Measurements from ENCODE around the gene FBXO9. TPM values are rescaled to one million over a fixed set of nuclear protein-coding genes. Genes with fewer than 3 reads are reported as not detected.

FBXO9 gene
- total and polyA plus RNA-seq, 10 of the 15 experiments (the other 5 are each of a cell fraction or from before 2014, with no cell fraction given): 9.9 to 68.9 (median 31.3) TPM

DNA sequence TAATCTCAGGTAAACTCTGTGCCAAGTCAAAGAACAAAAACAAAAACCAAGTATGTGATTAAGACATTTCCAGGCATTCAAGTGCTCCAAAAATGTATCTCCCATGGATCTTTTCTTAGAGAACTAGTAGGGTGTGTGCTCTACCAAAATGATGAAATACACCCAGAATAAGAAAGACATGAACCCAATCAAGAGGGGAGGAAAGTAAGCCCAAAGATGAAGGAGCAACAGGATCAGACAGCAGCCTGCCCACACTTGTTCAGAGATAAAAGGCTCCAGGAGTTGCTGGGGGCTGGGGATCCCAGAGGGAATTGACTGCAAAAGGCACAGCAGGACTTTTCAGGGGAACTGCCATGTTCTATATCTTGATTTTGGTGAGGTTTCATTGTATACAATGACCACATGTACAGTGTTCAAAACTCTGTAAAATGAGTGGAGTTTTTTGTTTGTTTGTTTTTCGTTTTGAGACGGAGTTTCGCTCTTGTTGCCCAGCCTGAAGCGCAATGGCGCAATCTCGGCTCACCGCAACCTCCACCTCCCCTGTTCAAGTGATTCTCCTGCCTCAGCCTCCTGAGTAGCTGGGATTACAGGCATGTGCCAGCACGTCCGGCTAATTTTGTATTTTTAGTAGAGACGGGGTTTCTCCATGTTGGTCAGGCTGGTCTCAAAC, 59.1 kb downstream of the FBXO9 start:
- BruUV-seq (replicated peaks): no TSS peak
- in situ Hi-C loops (cut with MboI) (no loop called here), intact Hi-C loops (cut with micrococcal nuclease; ENCODE audit: unreplicated experiment) (no loop called here)
- Histone ChIP-seq H3K4me3 (no peak overlapping the region), H3K4me1 (ENCODE audit: control insufficient read depth, insufficient read depth, low read length) (no peaks in the 10 kb centered on the region), H3K27ac (ENCODE audit: control insufficient read depth, insufficient read depth) (no peak overlapping the region), H2AFZ (ENCODE audit: control insufficient read depth, low read depth, low read length) (no peak overlapping the region), H3K4me2 (ENCODE audit: control insufficient read depth, insufficient read depth) (no peak overlapping the region), H3K9me3 (replicated peaks; ENCODE audit: control insufficient read depth, insufficient read depth, low read length) (no peaks in the 10 kb centered on the region), H3K9ac (ENCODE audit: control insufficient read depth, insufficient read depth, low read length) (no peak overlapping the region), H3K27me3 (replicated peaks in 1 of 2; ENCODE audit: control insufficient read depth in 2 of 2, insufficient read depth in 2 of 2, low read length in 1 of 2) (peaks cover 0 to 9% of the 10 kb centered on the region in 2 experiments; a peak in 1 of 4 replicates), H3K36me3 (ENCODE audit: control insufficient read depth in 2 of 2, insufficient read depth in 2 of 2, low read length in 1 of 2) (no peaks in the 10 kb centered on the region), H3K79me2 (ENCODE audit: control insufficient read depth, insufficient read depth, low read length) (no peaks in the 10 kb centered on the region), H4K20me1 (ENCODE audit: control insufficient read depth, insufficient read depth) (no peaks in the 10 kb centered on the region)
- ATAC-seq (no peak), FAIRE-seq (no peak), DNase-seq (ENCODE audit: low read depth, low spot score) (no peak)
- no peak for TF ChIP-seq CBX3 (IDR thresholded peaks at IDR 0.05; ENCODE audit: borderline replicate concordance, low read depth)
- TF ChIP-seq JUND (IDR thresholded peaks at IDR 0.05; ENCODE audit: low read depth, low read length): no peak
- TF ChIP-seq, protein P1, sequence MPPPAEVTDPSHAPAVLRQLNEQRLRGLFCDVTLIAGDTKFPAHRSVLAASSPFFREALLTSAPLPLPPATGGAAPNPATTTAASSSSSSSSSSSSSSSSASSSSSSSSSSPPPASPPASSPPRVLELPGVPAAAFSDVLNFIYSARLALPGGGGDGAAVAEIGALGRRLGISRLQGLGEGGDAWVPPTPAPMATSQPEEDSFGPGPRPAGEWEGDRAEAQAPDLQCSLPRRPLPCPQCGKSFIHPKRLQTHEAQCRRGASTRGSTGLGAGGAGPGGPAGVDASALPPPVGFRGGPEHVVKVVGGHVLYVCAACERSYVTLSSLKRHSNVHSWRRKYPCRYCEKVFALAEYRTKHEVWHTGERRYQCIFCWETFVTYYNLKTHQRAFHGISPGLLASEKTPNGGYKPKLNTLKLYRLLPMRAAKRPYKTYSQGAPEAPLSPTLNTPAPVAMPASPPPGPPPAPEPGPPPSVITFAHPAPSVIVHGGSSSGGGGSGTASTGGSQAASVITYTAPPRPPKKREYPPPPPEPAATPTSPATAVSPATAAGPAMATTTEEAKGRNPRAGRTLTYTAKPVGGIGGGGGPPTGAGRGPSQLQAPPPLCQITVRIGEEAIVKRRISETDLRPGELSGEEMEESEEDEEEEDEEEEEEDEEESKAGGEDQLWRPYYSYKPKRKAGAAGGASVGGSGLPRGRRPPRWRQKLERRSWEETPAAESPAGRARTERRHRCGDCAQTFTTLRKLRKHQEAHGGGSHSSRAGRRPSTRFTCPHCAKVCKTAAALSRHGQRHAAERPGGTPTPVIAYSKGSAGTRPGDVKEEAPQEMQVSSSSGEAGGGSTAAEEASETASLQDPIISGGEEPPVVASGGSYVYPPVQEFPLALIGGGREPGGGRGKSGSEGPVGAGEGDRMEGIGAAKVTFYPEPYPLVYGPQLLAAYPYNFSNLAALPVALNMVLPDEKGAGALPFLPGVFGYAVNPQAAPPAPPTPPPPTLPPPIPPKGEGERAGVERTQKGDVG (CRISPR knock-in tag; IDR thresholded peaks at IDR 0.05): no peak
- TF ChIP-seq, protein P2, sequence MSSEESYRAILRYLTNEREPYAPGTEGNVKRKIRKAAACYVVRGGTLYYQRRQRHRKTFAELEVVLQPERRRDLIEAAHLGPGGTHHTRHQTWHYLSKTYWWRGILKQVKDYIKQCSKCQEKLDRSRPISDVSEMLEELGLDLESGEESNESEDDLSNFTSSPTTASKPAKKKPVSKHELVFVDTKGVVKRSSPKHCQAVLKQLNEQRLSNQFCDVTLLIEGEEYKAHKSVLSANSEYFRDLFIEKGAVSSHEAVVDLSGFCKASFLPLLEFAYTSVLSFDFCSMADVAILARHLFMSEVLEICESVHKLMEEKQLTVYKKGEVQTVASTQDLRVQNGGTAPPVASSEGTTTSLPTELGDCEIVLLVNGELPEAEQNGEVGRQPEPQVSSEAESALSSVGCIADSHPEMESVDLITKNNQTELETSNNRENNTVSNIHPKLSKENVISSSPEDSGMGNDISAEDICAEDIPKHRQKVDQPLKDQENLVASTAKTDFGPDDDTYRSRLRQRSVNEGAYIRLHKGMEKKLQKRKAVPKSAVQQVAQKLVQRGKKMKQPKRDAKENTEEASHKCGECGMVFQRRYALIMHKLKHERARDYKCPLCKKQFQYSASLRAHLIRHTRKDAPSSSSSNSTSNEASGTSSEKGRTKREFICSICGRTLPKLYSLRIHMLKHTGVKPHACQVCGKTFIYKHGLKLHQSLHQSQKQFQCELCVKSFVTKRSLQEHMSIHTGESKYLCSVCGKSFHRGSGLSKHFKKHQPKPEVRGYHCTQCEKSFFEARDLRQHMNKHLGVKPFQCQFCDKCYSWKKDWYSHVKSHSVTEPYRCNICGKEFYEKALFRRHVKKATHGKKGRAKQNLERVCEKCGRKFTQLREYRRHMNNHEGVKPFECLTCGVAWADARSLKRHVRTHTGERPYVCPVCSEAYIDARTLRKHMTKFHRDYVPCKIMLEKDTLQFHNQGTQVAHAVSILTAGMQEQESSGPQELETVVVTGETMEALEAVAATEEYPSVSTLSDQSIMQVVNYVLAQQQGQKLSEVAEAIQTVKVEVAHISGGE (CRISPR knock-in tag; IDR thresholded peaks at IDR 0.05): no peak
- TF ChIP-seq RAD21 (IDR thresholded peaks at IDR 0.05; ENCODE audit: insufficient read depth, low read depth, low read length): no peak
- TF ChIP-seq SMAD1 (IDR thresholded peaks at IDR 0.05; ENCODE audit: low read depth, partially characterized antibody): no peak
- TF ChIP-seq RCOR1 (conservative IDR thresholded peaks at IDR 0.05; ENCODE audit: low read depth, low read length): no peak
- no peak for TF ChIP-seq YBX1 (IDR thresholded peaks at IDR 0.05)
- TF ChIP-seq, protein P3, sequence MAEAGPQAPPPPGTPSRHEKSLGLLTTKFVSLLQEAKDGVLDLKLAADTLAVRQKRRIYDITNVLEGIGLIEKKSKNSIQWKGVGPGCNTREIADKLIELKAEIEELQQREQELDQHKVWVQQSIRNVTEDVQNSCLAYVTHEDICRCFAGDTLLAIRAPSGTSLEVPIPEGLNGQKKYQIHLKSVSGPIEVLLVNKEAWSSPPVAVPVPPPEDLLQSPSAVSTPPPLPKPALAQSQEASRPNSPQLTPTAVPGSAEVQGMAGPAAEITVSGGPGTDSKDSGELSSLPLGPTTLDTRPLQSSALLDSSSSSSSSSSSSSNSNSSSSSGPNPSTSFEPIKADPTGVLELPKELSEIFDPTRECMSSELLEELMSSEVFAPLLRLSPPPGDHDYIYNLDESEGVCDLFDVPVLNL (IDR thresholded peaks at IDR 0.05; ENCODE audit: low read depth, low read length): no peak
- POLR2A ChIA-PET: no interaction called here
- CTCF ChIA-PET: no interaction called here
- 77% methylated on average over 10 of the region's 10 CpGs for WGBS (ENCODE audit: insufficient coverage, insufficient replicate concordance, low lambda C conversion rate, missing lambda C conversion rate)
- SMC1A ChIA-PET (ENCODE audit: uncharacterized antibody, unreplicated experiment): interaction anchor here (1.3 kb wide), 1 partner anchor 10 kb away, joined by 3 read pairs; no protein-coding TSS in a partner anchor
- RAD21 ChIA-PET (ENCODE audit: unreplicated experiment): no interaction called here
